A673 (cell line): Measurements from ENCODE around the gene NETO1. TPM values are rescaled to one million over a fixed set of nuclear protein-coding genes. Genes with fewer than 3 reads are reported as not detected.

ENCODE experiments used
- Bru-seq: library from RNA; stranded (reverse); fragments of 400-500 nt; gene quantifications from one replicate; lab custom pipeline; 2021; lab: Mats Ljungman, UMichigan
- BruChase-seq, 2 experiments: library from RNA; stranded (reverse); fragments of 400-500 nt; gene quantifications; one replicate each; lab custom pipeline; 2021; lab: Mats Ljungman, UMichigan
- BruUV-seq: library from RNA; stranded (reverse); fragments of 400-500 nt; replicated peaks from 2 replicates; lab custom pipeline; 2021; lab: Mats Ljungman, UMichigan
- CTCF ChIA-PET: fragments of 300-600 bp; sonication (Branson Sonifier 250); formaldehyde crosslinking; loops from one replicate; lab custom pipeline; 2022; ENCODE audit warnings: antibody characterized with exemption; lab: Charles Lee
- POLR2A ChIA-PET: fragments of 300-600 bp; sonication (Branson Sonifier 250); formaldehyde crosslinking; loops from one replicate; lab custom pipeline; 2022; ENCODE audit warnings: antibody characterized with exemption; ENCODE audit not compliant: low non-redundant PET; lab: Charles Lee
- DNase-seq: peaks from one replicate; pipeline ENCODE4 v3.0.0-alpha.2; 2015; ENCODE audit warnings: low spot score
- H3K27ac ChIP-seq: fragments of 200-600 bp; sonication (generic); 2 replicates; pipeline ENCODE4 v1.5.1; 2016; ENCODE audit warnings: mixed run types, low read depth, mild to moderate bottlenecking, mixed read lengths, antibody characterized with exemption, low read length; ENCODE audit not compliant: poor library complexity, severe bottlenecking
- H3K27me3 ChIP-seq: fragments of 200-600 bp; sonication (generic); replicated peaks from 2 replicates; pipeline ENCODE4 v1.6.1; 2017; ENCODE audit warnings: mixed run types, low read depth, mild to moderate bottlenecking, mixed read lengths, antibody characterized with exemption, low read length; ENCODE audit not compliant: insufficient read depth, poor library complexity
- H3K36me3 ChIP-seq: fragments of 200-600 bp; sonication (generic); 2 replicates; pipeline ENCODE4 v1.6.1; 2016; ENCODE audit warnings: mixed run types, mild to moderate bottlenecking, mixed read lengths, antibody characterized with exemption, low read length; ENCODE audit not compliant: insufficient read depth, poor library complexity, severe bottlenecking
- H3K4me1 ChIP-seq: fragments of 200-600 bp; sonication (generic); 2 replicates; pipeline ENCODE4 v1.6.1; 2017; ENCODE audit warnings: mixed run types, mild to moderate bottlenecking, mixed read lengths, antibody characterized with exemption, low read length; ENCODE audit not compliant: insufficient read depth, poor library complexity, severe bottlenecking
- H3K4me3 ChIP-seq: fragments of 200-600 bp; sonication (generic); 2 replicates; pipeline ENCODE4 v1.5.1; 2016; ENCODE audit warnings: low read depth, mixed run types, mild to moderate bottlenecking, mixed read lengths, low read length; ENCODE audit not compliant: poor library complexity, severe bottlenecking
- H3K9me3 ChIP-seq: fragments of 200-600 bp; sonication (generic); 2 replicates; pipeline ENCODE4 v1.6.1; 2016; ENCODE audit warnings: mixed run types, low read depth, mild to moderate bottlenecking, mixed read lengths, antibody characterized with exemption, low read length; ENCODE audit not compliant: poor library complexity, severe bottlenecking
- CTCF ChIP-seq: fragments of 300-800, 200-600 bp; sonication (generic); conservative IDR thresholded peaks from 2 replicates; pipeline ENCODE4 v1.5.1; 2017; ENCODE audit warnings: low read depth, mild to moderate bottlenecking, antibody characterized with exemption, low read length, moderate library complexity, mixed read lengths
- EZH2 ChIP-seq: fragments of 200-600 bp; sonication (generic); IDR thresholded peaks from 2 replicates; pipeline ENCODE4 v1.6.1; 2017; ENCODE audit warnings: borderline replicate concordance, low read depth, mild to moderate bottlenecking, mixed read lengths, antibody characterized with exemption, low read length; ENCODE audit not compliant: poor library complexity, severe bottlenecking
- intact Hi-C: fragments of 100-400 bp; cut with micrococcal nuclease; formaldehyde crosslinking; loops from one replicate; pipeline ENCODE4 v1.10.0; 2022; ENCODE audit not compliant: unreplicated experiment
- long read RNA-seq: library from polyadenylated mRNA; stranded (forward); transcript quantifications from one replicate; pipeline ENCODE4 v2.0.0, GENCODE V29; 2022
- total RNA-seq: library from RNA; stranded (reverse); gene quantifications from 2 replicates; pipeline ENCODE4 v1.2.3, GENCODE V29; 2021

The NETO1 gene
- total RNA-seq (12.1 and 17.6 TPM in 2 replicates), Bru-seq, nascent RNA (percentile 56 among the genes with signal in this experiment), BruChase-seq, experiment 1, labeled RNA remaining after a 2-hour chase (percentile 56 among the genes with signal in this experiment), BruChase-seq, experiment 2, labeled RNA remaining after a 6-hour chase (percentile 47 among the genes with signal in this experiment)
- long read RNA-seq, partial matches to known transcripts = 2 of 12 reads
- long read RNA-seq, other reads (novel, unspliced or antisense) = 9 of 12 reads

- peak within 1 kb of the TSS; percentile 51 for H3K4me3 ChIP-seq
- H3K4me1 ChIP-seq = no peaks in the 10 kb centered on the region
- H3K9me3 ChIP-seq = no peaks in the 10 kb centered on the region
- no peaks in the 10 kb centered on the region for H3K36me3 ChIP-seq
- H3K27me3 ChIP-seq = peaks cover 37% of the 10 kb centered on the region
- ChIA-PET POLR2A (no interaction called here), CTCF (no interaction called here)
- intact Hi-C loops = loop anchor here (5.0 kb wide), 1 partner anchor 96 kb away; no protein-coding TSS in a partner anchor
- no peak for TF ChIP-seq EZH2
- no peak for TF ChIP-seq CTCF
- DNase-seq = peak; percentile 19
- BruUV-seq = no TSS peak
- peak within 1 kb of the TSS; percentile 72 for H3K27ac ChIP-seq
Observed at GRCh38 chr18:72867746-72868584, at the start of gene NETO1. Gene NETO1, minus strand, starts transcription at chr18:72867987. Its CDS starts 696 bp downstream, at chr18:72867291.

- Histone ChIP-seq H3K4me1 (no peaks in the 10 kb centered on the region), H3K4me3 (no peak overlapping the region), H3K36me3 (no peaks in the 10 kb centered on the region), H3K9me3 (no peaks in the 10 kb centered on the region), H3K27me3 (no peaks in the 10 kb centered on the region), H3K27ac (no peak overlapping the region)
- POLR2A ChIA-PET = no interaction called here
- BruUV-seq = no TSS peak
- TF ChIP-seq CTCF (no peak), EZH2 (no peak)
- DNase-seq = no peak
- CTCF ChIA-PET = no interaction called here
- intact Hi-C loops = no loop called here
Observed at GRCh38 chr18:72910045-72910444, 42.3 kb upstream of the NETO1 start.

- no TSS peak for BruUV-seq
- Histone ChIP-seq H3K4me1 (no peaks in the 10 kb centered on the region), H3K36me3 (no peaks in the 10 kb centered on the region), H3K4me3 (no peak overlapping the region), H3K9me3 (no peaks in the 10 kb centered on the region), H3K27ac (no peak overlapping the region), H3K27me3 (no peaks in the 10 kb centered on the region)
- no peak for TF ChIP-seq EZH2
- no peak for TF ChIP-seq CTCF
- no peak for DNase-seq
- intact Hi-C loops = no loop called here
- POLR2A ChIA-PET = no interaction called here
- CTCF ChIA-PET = no interaction called here
Observed at GRCh38 chr18:72908181-72908580, 40.4 kb upstream of the NETO1 start.
